IPS-18a (cell line): ENCODE results near the gene BCDIN3D.

ENCODE experiments used
- H3K27ac ChIP-seq: one replicate; pipeline ENCODE4 v1.5.1; 2013; ENCODE audit warnings: low read length
- H3K27me3 ChIP-seq: one replicate; pipeline ENCODE4 v1.6.1; 2013; ENCODE audit warnings: mild to moderate bottlenecking, low read length; ENCODE audit not compliant: control insufficient read depth, insufficient read depth
- H3K36me3 ChIP-seq: one replicate; pipeline ENCODE4 v1.6.1; 2013; ENCODE audit warnings: low read depth, low read length; ENCODE audit not compliant: control insufficient read depth
- H3K4me1 ChIP-seq: one replicate; pipeline ENCODE4 v1.6.1; 2013; ENCODE audit warnings: low read depth, low read length; ENCODE audit not compliant: control insufficient read depth
- H3K4me3 ChIP-seq: one replicate; pipeline ENCODE4 v1.5.1; 2013; ENCODE audit warnings: low read length
- H3K9ac ChIP-seq: one replicate; pipeline ENCODE4 v1.6.1; 2013; ENCODE audit warnings: mild to moderate bottlenecking, low read length, moderate library complexity
- H3K9me3 ChIP-seq: one replicate; pipeline ENCODE4 v1.6.1; 2013; ENCODE audit warnings: low read depth, low read length; ENCODE audit not compliant: control insufficient read depth

BCDIN3D gene

GRCh38 chr12:49842519-49843352, at the start of gene BCDIN3D:
Gene BCDIN3D (minus strand): TSS chr12:49843106. CDS start chr12:49843087, 19 bp downstream.
- H3K4me3 ChIP-seq: peak within 1 kb of the TSS; percentile 94
- H3K4me1 ChIP-seq: peaks cover 5% of the 10 kb centered on the region
- H3K9ac ChIP-seq: peak within 1 kb of the TSS; percentile 78
- no peaks in the 10 kb centered on the region for H3K36me3 ChIP-seq
- no peaks in the 10 kb centered on the region for H3K9me3 ChIP-seq
- H3K27me3 ChIP-seq: no peaks in the 10 kb centered on the region
- H3K27ac ChIP-seq: peak within 1 kb of the TSS; percentile 51

GRCh38 chr12:49892084-49892731, 49.3 kb upstream of the BCDIN3D start:
- Histone ChIP-seq H3K4me1 (peaks cover 6% of the 10 kb centered on the region), H3K9me3 (no peaks in the 10 kb centered on the region), H3K9ac (no peak overlapping the region), H3K4me3 (no peak overlapping the region), H3K27ac (no peak overlapping the region), H3K27me3 (peaks cover 4% of the 10 kb centered on the region), H3K36me3 (no peaks in the 10 kb centered on the region)

GRCh38 chr12:49891476-49891875, 48.6 kb upstream of the BCDIN3D start:
- Histone ChIP-seq H3K9me3 (no peaks in the 10 kb centered on the region), H3K36me3 (no peaks in the 10 kb centered on the region), H3K4me1 (peaks cover 6% of the 10 kb centered on the region), H3K27ac (no peak overlapping the region), H3K27me3 (peaks cover 4% of the 10 kb centered on the region), H3K4me3 (no peak overlapping the region), H3K9ac (no peak overlapping the region)

- peaks cover 6% of the 10 kb centered on the region for H3K4me1 ChIP-seq
- H3K4me3 ChIP-seq: no peak overlapping the region
Observed at GRCh38 chr12:49891012-49891411, 48.1 kb upstream of the BCDIN3D start.

DNA sequence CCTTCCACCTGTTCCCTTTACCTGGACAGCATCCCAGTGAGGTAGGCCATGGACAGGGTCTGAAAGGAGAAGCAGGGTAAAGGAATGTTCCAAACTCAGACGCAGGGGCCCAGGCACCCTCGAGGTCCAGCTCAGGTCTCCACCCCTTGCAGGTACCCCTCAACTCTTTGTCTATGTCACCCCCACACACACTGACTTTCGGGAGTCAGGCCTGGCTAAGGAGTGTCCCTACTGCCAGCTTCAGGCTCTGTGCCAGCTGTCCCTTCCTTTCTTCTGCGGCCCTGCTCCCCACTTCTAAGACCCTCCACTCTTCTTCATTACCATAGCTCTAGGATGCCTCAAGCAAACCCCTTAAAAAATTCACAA, 47.2 kb upstream of the BCDIN3D start:
- peaks cover 15% of the 10 kb centered on the region for H3K4me1 ChIP-seq
- no peak overlapping the region for H3K4me3 ChIP-seq
- no peak overlapping the region for H3K9ac ChIP-seq
- peaks cover 4% of the 10 kb centered on the region for H3K27me3 ChIP-seq
- H3K36me3 ChIP-seq: no peaks in the 10 kb centered on the region
- no peak overlapping the region for H3K27ac ChIP-seq
- H3K9me3 ChIP-seq: no peaks in the 10 kb centered on the region

More at GRCh38 chr12:49891012-49891411, 48.1 kb upstream of the BCDIN3D start:
- H3K9me3 ChIP-seq: no peaks in the 10 kb centered on the region
- no peak overlapping the region for H3K27ac ChIP-seq
- H3K27me3 ChIP-seq: peaks cover 4% of the 10 kb centered on the region
- no peak overlapping the region for H3K9ac ChIP-seq
- H3K36me3 ChIP-seq: no peaks in the 10 kb centered on the region

GRCh38 chr12:49889361-49890095, 46.6 kb upstream of the BCDIN3D start:
- Histone ChIP-seq H3K9ac (no peak overlapping the region), H3K4me1 (peaks cover 16% of the 10 kb centered on the region), H3K27ac (no peak overlapping the region), H3K36me3 (no peaks in the 10 kb centered on the region), H3K4me3 (no peak overlapping the region), H3K9me3 (no peaks in the 10 kb centered on the region), H3K27me3 (no peaks in the 10 kb centered on the region)

DNA sequence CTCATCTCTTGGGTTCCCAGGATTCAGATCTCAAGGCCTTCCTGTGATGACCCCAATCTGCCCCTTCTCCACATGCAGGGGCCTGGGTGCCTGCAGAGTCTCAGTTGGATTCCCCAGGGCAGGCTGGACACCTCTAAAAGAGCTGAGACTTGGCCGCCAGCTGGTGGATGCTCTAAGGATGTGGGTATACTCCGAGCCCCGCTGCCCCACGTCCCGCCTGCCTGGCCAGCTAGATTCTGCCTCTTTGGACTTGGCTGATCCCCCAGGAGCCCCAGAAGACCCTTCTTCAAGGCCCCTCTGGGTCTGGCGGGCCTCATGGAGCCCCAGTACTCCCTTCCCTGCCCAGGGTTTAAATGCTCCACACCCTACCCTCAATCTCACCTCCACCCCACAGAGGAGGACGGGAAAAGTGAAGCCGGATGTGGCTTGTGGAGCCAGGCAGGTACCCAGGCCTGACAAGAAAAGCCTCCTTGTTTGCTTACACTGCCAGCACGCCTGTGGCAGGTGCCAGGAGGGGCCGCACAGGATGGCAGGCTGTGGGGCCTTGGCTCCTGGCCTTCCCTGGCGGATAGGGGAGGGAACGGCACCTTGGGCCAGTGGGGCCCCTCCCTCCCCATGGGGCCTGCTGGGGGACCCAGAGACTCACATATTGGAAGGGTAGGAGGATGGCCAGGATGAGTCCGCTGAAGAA, 45.7 kb upstream of the BCDIN3D start:
- H3K4me1 ChIP-seq: peaks cover 14% of the 10 kb centered on the region
- no peaks in the 10 kb centered on the region for H3K36me3 ChIP-seq
- no peak overlapping the region for H3K27ac ChIP-seq
- H3K9ac ChIP-seq: no peak overlapping the region
- H3K27me3 ChIP-seq: no peaks in the 10 kb centered on the region
- no peak overlapping the region for H3K4me3 ChIP-seq
- H3K9me3 ChIP-seq: no peaks in the 10 kb centered on the region

GRCh38 chr12:49887536-49888401, 44.9 kb upstream of the BCDIN3D start:
- Histone ChIP-seq H3K36me3 (no peaks in the 10 kb centered on the region), H3K27me3 (no peaks in the 10 kb centered on the region), H3K9me3 (no peaks in the 10 kb centered on the region), H3K27ac (no peak overlapping the region), H3K9ac (no peak overlapping the region), H3K4me1 (peaks cover 19% of the 10 kb centered on the region), H3K4me3 (no peak overlapping the region)

GRCh38 chr12:49887091-49887490, 44.2 kb upstream of the BCDIN3D start:
- peaks cover 26% of the 10 kb centered on the region for H3K4me1 ChIP-seq
- no peak overlapping the region for H3K4me3 ChIP-seq
- no peaks in the 10 kb centered on the region for H3K9me3 ChIP-seq
- H3K27me3 ChIP-seq: no peaks in the 10 kb centered on the region
- no peak overlapping the region for H3K27ac ChIP-seq
- H3K9ac ChIP-seq: no peak overlapping the region
- no peaks in the 10 kb centered on the region for H3K36me3 ChIP-seq

DNA sequence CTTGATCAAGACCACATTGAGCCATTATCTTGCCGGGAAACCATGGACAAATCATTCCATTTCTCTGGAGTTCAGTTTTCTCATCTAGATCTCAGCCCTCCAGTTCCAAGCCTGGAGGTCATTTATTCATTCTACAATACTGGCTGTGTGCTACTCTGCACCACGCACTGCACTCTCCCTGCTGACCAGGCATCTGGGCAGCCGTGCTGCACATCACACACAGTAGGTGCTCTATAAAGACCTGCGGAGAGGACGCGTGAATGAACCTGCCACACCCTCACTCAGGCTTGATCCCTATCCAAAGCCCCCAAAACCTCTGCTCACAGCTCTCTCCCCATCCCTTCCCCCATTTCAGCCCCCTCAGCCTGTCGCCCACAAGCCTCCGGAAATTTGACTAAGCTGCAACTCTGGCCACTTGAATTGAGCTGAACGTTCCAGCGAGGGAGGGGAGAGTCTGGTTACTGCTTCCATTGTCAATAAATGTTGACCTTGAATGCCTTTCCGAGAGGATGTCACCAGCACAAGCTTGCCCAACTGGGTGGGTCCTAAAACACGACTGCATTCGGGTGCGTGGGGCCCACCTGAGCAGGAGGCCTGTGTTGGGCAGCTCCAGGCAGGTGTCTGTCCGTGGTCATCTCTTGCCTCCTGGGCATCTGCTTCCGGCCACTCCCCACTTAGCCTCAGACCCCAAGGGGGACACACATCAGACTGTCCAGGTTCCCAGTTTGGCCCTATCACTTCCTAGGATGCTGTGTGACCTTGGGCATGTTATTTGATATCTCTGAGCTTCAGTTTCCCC, 43.0 kb upstream of the BCDIN3D start:
- Histone ChIP-seq H3K27ac (no peak overlapping the region), H3K4me3 (no peak overlapping the region), H3K27me3 (no peaks in the 10 kb centered on the region), H3K9me3 (no peaks in the 10 kb centered on the region), H3K36me3 (no peaks in the 10 kb centered on the region), H3K9ac (no peak overlapping the region), H3K4me1 (peaks cover 28% of the 10 kb centered on the region)
